IMR-90 (cell line): ENCODE data around the gene DOK6. TPM values are rescaled to one million over a fixed set of nuclear protein-coding genes. Genes with fewer than 3 reads are reported as not detected.
A peak's percentile ranks its signal among the peaks of the same experiment; 100 is the strongest.

ENCODE experiments used
- ATAC-seq: fragments of 200-7000 bp; cut with Tn5 transposase; 2 replicates; pipeline ENCODE4 v1.9.1; 2020; ENCODE audit warnings: low read depth, mild to moderate bottlenecking, moderate library complexity
- BruUV-seq: library from RNA; stranded (reverse); fragments of 400-500 nt; replicated peaks from 2 replicates; lab custom pipeline; 2021; lab: Mats Ljungman, UMichigan
- CTCF ChIA-PET: fragments of 300-600 bp; formaldehyde crosslinking; extraction: SDS; loops from one replicate; lab custom pipeline; 2021; ENCODE audit warnings: antibody characterized with exemption; lab: Yijun Ruan, JAX
- POLR2A ChIA-PET: fragments of 300-600 bp; sonication (Branson Sonifier 250); formaldehyde crosslinking; loops from one replicate; lab custom pipeline; 2022; ENCODE audit warnings: antibody characterized with exemption; ENCODE audit not compliant: unreplicated experiment; lab: Charles Lee
- DNase-seq: peaks from one replicate; pipeline ENCODE4 v3.0.0; 2013
- H2AFZ ChIP-seq: replicated peaks from 2 replicates; pipeline ENCODE3; 2013; ENCODE audit warnings: low read length, mild to moderate bottlenecking; ENCODE audit not compliant: poor library complexity
- H2AK5ac ChIP-seq: 2 replicates; pipeline ENCODE4 v1.6.1; 2013; ENCODE audit warnings: low read depth, low read length, inconsistent platforms
- H2AK9ac ChIP-seq: replicated peaks from 2 replicates; pipeline ENCODE3; 2013; ENCODE audit warnings: mild to moderate bottlenecking, low read depth, low read length, moderate library complexity; ENCODE audit not compliant: poor library complexity
- H2BK120ac ChIP-seq: 2 replicates; pipeline ENCODE4 v1.6.1; 2013; ENCODE audit warnings: low read depth, low read length, inconsistent platforms
- H2BK15ac ChIP-seq: 3 replicates; pipeline ENCODE4 v1.6.1; 2013; ENCODE audit warnings: low read depth, low read length, inconsistent platforms
- H2BK20ac ChIP-seq: 2 replicates; pipeline ENCODE4 v1.6.1; 2013; ENCODE audit warnings: low read depth, mild to moderate bottlenecking, inconsistent platforms, low read length, moderate library complexity
- H2BK5ac ChIP-seq: 2 replicates; pipeline ENCODE4 v1.6.1; 2013; ENCODE audit warnings: mild to moderate bottlenecking, low read depth, low read length, inconsistent platforms; ENCODE audit not compliant: poor library complexity, severe bottlenecking
- H3K14ac ChIP-seq: replicated peaks from 2 replicates; pipeline ENCODE4 v1.6.1; 2013; ENCODE audit warnings: low read depth, low read length, inconsistent platforms
- H3K18ac ChIP-seq: 2 replicates; pipeline ENCODE4 v1.6.1; 2013; ENCODE audit warnings: low read depth, low read length, control low read depth
- H3K23ac ChIP-seq: 2 replicates; pipeline ENCODE4 v1.6.1; 2013; ENCODE audit warnings: low read depth, low read length, inconsistent platforms
- H3K27ac ChIP-seq: 2 replicates; pipeline ENCODE4 v1.5.1; 2013; ENCODE audit warnings: mild to moderate bottlenecking, control low read depth, low read length; ENCODE audit not compliant: insufficient read depth
- H3K27me3 ChIP-seq: 2 replicates; pipeline ENCODE4 v1.6.1; 2013; ENCODE audit warnings: low read length; ENCODE audit not compliant: control insufficient read depth, insufficient read depth
- H3K36me3 ChIP-seq: 2 replicates; pipeline ENCODE4 v1.6.1; 2013; ENCODE audit warnings: low read length, mixed read lengths; ENCODE audit not compliant: control insufficient read depth, insufficient read depth
- H3K4ac ChIP-seq: 2 replicates; pipeline ENCODE4 v1.6.1; 2013; ENCODE audit warnings: low read depth, low read length, inconsistent platforms
- H3K4me1 ChIP-seq: 2 replicates; pipeline ENCODE4 v1.6.1; 2013; ENCODE audit warnings: low read length, mixed read lengths; ENCODE audit not compliant: control insufficient read depth, insufficient read depth
- H3K4me2 ChIP-seq: 2 replicates; pipeline ENCODE4 v1.6.1; 2013; ENCODE audit warnings: low read depth, mild to moderate bottlenecking, control low read depth, low read length, moderate library complexity
- H3K4me3 ChIP-seq: 2 replicates; pipeline ENCODE4 v1.5.1; 2013; ENCODE audit warnings: low read depth, mild to moderate bottlenecking, control low read depth, low read length, moderate library complexity; ENCODE audit not compliant: insufficient read depth
- H3K56ac ChIP-seq: 2 replicates; pipeline ENCODE4 v1.6.1; 2013; ENCODE audit warnings: low read length, inconsistent platforms; ENCODE audit not compliant: insufficient read depth; ENCODE audit errors: extremely low read depth
- H3K79me1 ChIP-seq, 2 experiments: 2 replicates each; pipeline ENCODE4 v1.6.1; 2013; ENCODE audit warnings: low read length in 2 of 2, inconsistent platforms in 1 of 2, low read depth in 1 of 2
- H3K9ac ChIP-seq: 2 replicates; pipeline ENCODE4 v1.6.1; 2013; ENCODE audit warnings: low read depth, low read length, control low read depth
- H3K9me1 ChIP-seq: 2 replicates; pipeline ENCODE4 v1.6.1; 2013; ENCODE audit warnings: low read length, inconsistent platforms; ENCODE audit not compliant: insufficient read depth
- H3K9me3 ChIP-seq: 2 replicates; pipeline ENCODE4 v1.6.1; 2013; ENCODE audit warnings: low read length; ENCODE audit not compliant: control insufficient read depth, insufficient read depth
- H4K20me1 ChIP-seq: 2 replicates; pipeline ENCODE4 v1.6.1; 2013; ENCODE audit warnings: low read length, inconsistent platforms; ENCODE audit not compliant: insufficient read depth
- H4K5ac ChIP-seq: 2 replicates; pipeline ENCODE4 v1.6.1; 2013; ENCODE audit warnings: mild to moderate bottlenecking, low read depth, low read length, control low read depth
- H4K8ac ChIP-seq, 2 experiments: 2 replicates each; pipeline ENCODE4 v1.6.1; 2013; ENCODE audit warnings: low read depth in 2 of 2, low read length in 2 of 2, control low read depth in 1 of 2, inconsistent platforms in 1 of 2
- H4K91ac ChIP-seq: 2 replicates; pipeline ENCODE4 v1.6.1; 2013; ENCODE audit warnings: low read depth, low read length, inconsistent platforms; ENCODE audit not compliant: insufficient read depth
- CEBPB ChIP-seq: IDR thresholded peaks from 2 replicates; pipeline ENCODE4 v1.6.1; 2012; ENCODE audit warnings: low read depth, low read length, improper control_type of control experiment
- MAFK ChIP-seq: IDR thresholded peaks from 2 replicates; pipeline ENCODE4 v1.6.1; 2012; ENCODE audit warnings: low read depth, low read length, improper control_type of control experiment
- MXI1 ChIP-seq: IDR thresholded peaks from 2 replicates; pipeline ENCODE4 v1.6.1; 2012; ENCODE audit warnings: low read depth, mild to moderate bottlenecking, low read length, moderate library complexity, borderline replicate concordance
- RFX5 ChIP-seq: IDR thresholded peaks from 2 replicates; pipeline ENCODE4 v1.8.0; 2012; ENCODE audit warnings: low read depth, mild to moderate bottlenecking, low read length, moderate library complexity
- WGBS, 2 experiments: methylation state at CpG; one replicate each; pipeline versions ENCODE4 v1.1.5 to v1.1.7; 2013; ENCODE audit warnings: missing lambda C conversion rate in 2 of 2; ENCODE audit not compliant: insufficient read length in 1 of 2; ENCODE audit errors: extremely low coverage in 2 of 2; 5-methylcytosine and 5-hydroxymethylcytosine counted together
- dilution Hi-C: fragments of 300-500 bp; cut with HindIII; formaldehyde crosslinking; loops from one replicate; pipeline ENCODE4 v1.14.3; 2018; ENCODE audit warnings: low sequenced_read_pairs; ENCODE audit not compliant: unreplicated experiment
- in situ Hi-C: fragments of 300-500 bp; cut with MboI; formaldehyde crosslinking; loops from 3 replicates; pipeline ENCODE4 v1.14.3; 2019; ENCODE audit warnings: low sequenced_read_pairs, inconsistent platforms, mixed read lengths
- intact Hi-C: fragments of 100-400 bp; cut with micrococcal nuclease; formaldehyde crosslinking; loops from 2 replicates; pipeline ENCODE4 v1.10.0; 2022
- polyA plus RNA-seq, 3 experiments: library from polyadenylated mRNA; depleted of rRNA; stranded (reverse); fragments of >200 nt; gene quantifications; 2 replicates each; pipeline ENCODE4 v1.2.3, GENCODE V29; 2012; ENCODE audit warnings: low replicate concordance in 1 of 3
- total RNA-seq: library from RNA; depleted of rRNA; stranded (reverse); fragments of >200 nt; gene quantifications from 2 replicates; pipeline ENCODE4 v1.2.3, GENCODE V29; 2012

Gene DOK6
- total and polyA plus RNA-seq, 2 of the 4 experiments (the other 2 are of a cell fraction), result 1.9 to 2.7 TPM

DNA sequence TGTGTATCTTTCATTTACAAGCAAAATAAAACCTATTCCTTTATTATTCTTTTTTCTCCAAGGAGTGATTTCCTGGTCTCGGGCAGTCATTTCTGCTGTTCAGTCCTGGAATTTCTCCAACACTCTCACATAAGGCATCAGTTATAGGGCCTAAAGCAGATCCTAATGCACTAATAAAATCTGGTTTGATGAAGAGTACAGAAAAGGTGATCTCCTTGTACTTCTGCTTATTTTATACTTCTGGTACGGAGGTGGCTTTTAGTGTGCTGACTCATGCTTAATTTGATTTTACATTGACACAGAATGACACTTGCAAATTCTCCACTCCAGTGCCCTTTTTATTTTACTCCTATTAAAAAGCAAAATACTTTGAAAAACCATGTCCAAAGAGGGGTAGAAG is 157.4 kb downstream of the DOK6 start:
- dilution Hi-C loops, result no loop called here
- POLR2A ChIA-PET, result no interaction called here

More for the DNA sequence above, 157.4 kb downstream of the DOK6 start:
- H4K5ac ChIP-seq, result no peak overlapping the region
- no peak overlapping the region for H3K4me2 ChIP-seq
- no peaks in the 10 kb centered on the region for H3K79me1 ChIP-seq
- no CpG with 5 or more reads among the region's 2 CpGs for WGBS, 2 experiments
- intact Hi-C loops (no loop called here), in situ Hi-C loops (no loop called here)
- H3K9me3 ChIP-seq, result no peaks in the 10 kb centered on the region
- no peak overlapping the region for H3K23ac ChIP-seq
- H3K27ac ChIP-seq, result no peak overlapping the region
- H3K18ac ChIP-seq, result no peak overlapping the region
- H2AK5ac ChIP-seq, result no peak overlapping the region
- H3K4ac ChIP-seq, result no peak overlapping the region
- H3K4me3 ChIP-seq, result no peak overlapping the region
- H3K27me3 ChIP-seq, result no peaks in the 10 kb centered on the region
- no peaks in the 10 kb centered on the region for H3K9me1 ChIP-seq
- no peaks in the 10 kb centered on the region for H3K4me1 ChIP-seq
- TF ChIP-seq RFX5 (no peak), MXI1 (no peak), MAFK (peak; percentile 20; the same call in 1 of the 2 replicates), CEBPB (no peak)
- no peak overlapping the region for H3K9ac ChIP-seq
- no peaks in the 10 kb centered on the region for H4K20me1 ChIP-seq
- no peak overlapping the region for H4K8ac ChIP-seq
- no peak overlapping the region for H2BK20ac ChIP-seq
- ATAC-seq, result no peak
- H2AK9ac ChIP-seq, result no peak overlapping the region
- H3K36me3 ChIP-seq, result no peaks in the 10 kb centered on the region
- no peak overlapping the region for H2BK15ac ChIP-seq
- CTCF ChIA-PET, result no interaction called here
- H4K91ac ChIP-seq, result no peak overlapping the region
- BruUV-seq, result no TSS peak
- H3K56ac ChIP-seq, result no peak overlapping the region
- no peak overlapping the region for H2AFZ ChIP-seq
- DNase-seq, result no peak
- H3K14ac ChIP-seq, result no peak overlapping the region
- H2BK120ac ChIP-seq, result no peak overlapping the region
- H2BK5ac ChIP-seq, result no peak overlapping the region
